Measurements from ENCODE around the gene NKAIN2.
"Not testable (repeated sequence)": the region's sequence is repeated elsewhere in the genome, so short reads cannot be mapped to it uniquely, and the experiment has no call there.

NKAIN2 gene

DNA sequence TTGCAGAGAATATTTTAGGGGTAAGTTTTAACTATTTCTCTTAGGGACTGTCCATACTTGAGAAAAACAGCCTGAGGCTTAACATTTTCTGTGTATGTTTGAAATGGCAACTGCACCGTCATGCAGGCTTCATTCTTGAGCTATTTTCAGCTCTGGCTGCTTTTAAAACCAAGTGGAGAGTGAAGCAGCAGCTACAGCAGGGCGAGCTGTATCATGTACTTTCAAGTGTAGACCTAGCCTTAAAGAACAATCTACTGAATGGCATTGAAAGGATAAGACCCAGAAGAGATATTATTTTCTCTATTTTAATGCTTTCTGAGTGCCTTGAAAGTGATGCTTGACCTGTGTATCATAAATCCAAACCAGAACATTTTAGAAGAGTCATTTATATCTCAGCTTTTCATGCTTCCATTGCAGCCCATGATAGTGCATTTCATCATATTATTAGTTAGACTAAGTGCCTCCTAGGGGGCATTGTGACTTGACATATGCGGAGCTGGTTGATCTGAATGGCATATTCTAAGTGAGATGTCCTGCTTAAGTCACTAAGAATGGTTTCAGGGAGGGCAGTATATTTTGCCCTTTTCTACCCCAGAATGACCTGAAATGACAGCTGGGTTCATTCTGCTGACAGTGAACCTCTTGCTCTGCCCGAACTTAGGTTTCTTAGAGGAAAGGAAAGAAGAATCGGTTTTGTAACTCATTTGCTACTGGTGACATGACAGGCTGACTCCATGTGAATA lies 85.3 kb downstream of the NKAIN2 start:
- in situ Hi-C loops (cut with MboI; ENCODE audit: low sequenced_read_pairs): no loop called here

- in situ Hi-C loops (cut with MboI; ENCODE audit: low sequenced_read_pairs): no loop called here
Measured at GRCh38 chr6:123895346-123895745, 91.7 kb downstream of the NKAIN2 start.

GRCh38 chr6:123895806-123896205 lies 92.1 kb downstream of the NKAIN2 start:
- in situ Hi-C loops (cut with MboI; ENCODE audit: low sequenced_read_pairs): no loop called here

DNA sequence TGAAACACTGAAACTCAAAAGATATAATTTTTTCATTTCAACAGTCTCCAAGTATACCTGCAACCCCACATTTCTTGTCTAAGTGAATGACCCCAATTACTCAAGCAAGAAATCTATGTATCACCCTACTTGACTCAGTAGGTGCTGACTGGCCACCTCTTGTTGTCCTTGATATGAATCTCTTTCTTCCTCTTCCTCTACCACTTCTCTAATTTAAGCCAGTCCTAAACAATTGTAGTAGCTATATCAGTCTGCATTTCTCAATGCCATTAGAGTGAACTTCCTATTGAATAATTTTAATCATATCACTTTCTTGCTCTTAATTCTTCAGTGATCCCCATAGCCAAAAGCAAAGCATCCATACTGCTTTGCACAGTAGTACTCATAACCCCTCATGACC lies 93.2 kb downstream of the NKAIN2 start:
- in situ Hi-C loops (cut with MboI; ENCODE audit: low sequenced_read_pairs): no loop called here

GRCh38 chr6:123897965-123898364 lies 94.3 kb downstream of the NKAIN2 start:
- in situ Hi-C loops (cut with MboI; ENCODE audit: low sequenced_read_pairs): no loop called here

DNA sequence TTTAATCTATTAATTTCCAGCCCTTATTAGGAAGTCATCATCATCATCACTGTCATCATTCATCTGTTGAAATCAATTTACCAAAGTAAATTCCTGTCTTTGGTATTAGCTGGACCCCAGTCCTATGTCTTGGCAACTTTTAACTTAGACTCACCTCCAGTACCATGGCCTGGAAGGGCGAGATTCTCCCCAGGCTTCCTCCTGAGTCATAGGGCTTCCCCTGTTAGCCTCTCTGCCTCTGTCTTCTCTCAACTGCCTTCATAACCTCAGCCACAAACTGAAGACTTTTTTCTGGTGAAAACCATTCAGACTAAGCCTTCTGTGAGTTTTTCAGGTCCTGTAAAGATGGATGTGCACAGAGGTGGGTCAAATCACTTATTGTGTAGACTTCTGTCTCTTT lies 95.0 kb downstream of the NKAIN2 start:
- in situ Hi-C loops (cut with MboI; ENCODE audit: low sequenced_read_pairs): no loop called here

DNA sequence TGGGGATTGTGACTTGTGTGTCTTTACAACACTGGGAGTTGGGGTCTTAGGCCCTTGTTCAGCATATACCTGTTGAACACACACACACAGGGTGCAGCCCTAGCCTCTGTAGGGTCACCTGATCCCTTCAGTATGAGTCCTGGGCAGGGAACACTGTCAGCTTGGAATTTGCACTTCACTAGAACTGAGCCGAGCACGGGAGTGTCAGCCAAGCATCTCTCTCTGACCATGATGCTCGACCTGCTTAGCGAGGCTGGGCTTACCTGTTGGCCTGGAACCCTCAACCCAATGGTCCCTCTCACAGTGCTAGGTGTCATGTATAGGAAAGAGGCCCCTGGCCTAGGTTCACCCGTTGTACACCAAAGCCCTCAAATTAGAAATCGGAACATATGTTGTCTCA lies 96.1 kb downstream of the NKAIN2 start:
- in situ Hi-C loops (cut with MboI; ENCODE audit: low sequenced_read_pairs): no loop called here

DNA sequence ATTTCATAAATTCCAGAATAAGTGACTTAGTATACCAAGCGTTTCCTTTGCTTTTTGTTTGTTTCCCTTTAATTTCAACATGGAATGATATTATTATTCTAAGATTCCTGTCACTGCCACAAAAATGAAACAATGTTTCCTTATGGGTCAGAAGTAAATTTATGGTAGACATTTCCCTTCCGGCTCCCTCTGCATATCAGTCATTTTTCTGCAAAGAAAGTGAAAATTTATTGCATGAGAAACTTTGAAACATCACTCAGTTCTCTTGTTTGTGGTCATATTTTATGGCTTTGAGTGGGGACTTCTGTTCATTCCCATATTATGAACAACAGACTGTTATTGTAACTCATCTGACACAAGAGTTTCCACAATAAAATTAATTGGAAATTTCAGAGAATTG lies 97.8 kb downstream of the NKAIN2 start:
- in situ Hi-C loops (cut with MboI; ENCODE audit: low sequenced_read_pairs): no loop called here

- in situ Hi-C loops (cut with MboI; ENCODE audit: low sequenced_read_pairs): no loop called here
Measured at GRCh38 chr6:123902738-123903313, 99.2 kb downstream of the NKAIN2 start.

DNA sequence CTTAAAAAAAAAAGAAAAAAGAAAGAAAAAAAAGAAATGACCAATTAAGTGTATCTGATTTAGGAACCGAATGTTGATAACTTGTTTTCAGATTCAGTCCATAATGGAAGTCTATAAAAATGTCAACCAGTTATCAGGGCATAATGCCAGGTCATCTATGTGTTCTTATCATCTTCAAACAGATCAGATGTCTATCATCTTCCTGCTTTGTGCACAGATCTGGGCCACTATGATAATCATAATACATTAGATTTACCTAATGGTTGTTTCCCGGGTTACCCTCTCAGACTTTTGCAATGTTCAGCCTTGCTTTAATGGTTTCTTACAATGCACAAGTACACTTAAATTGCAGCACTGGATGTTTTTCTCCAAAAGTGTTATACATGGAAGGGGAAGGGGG lies 100.6 kb downstream of the NKAIN2 start:
- in situ Hi-C loops (cut with MboI; ENCODE audit: low sequenced_read_pairs): no loop called here

DNA sequence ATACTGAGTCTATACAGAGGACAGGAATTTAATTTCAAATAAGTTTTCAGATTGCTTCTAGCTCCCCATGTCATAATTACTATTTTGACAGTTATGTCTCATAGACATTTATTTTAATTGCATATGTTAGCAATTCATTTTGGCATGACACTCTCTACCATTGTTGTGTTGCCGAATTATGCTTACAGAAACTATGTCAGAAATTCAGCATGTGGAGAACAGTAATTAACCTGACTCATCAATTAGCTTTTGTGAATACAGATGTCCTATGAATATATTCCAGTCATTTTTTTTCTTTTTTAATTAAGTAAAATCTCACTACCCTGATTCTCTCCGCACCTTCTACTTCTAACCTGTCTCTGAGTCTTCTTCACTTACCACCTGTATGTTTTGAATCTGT lies 105.1 kb downstream of the NKAIN2 start:
- in situ Hi-C loops (cut with MboI; ENCODE audit: low sequenced_read_pairs): no loop called here

DNA sequence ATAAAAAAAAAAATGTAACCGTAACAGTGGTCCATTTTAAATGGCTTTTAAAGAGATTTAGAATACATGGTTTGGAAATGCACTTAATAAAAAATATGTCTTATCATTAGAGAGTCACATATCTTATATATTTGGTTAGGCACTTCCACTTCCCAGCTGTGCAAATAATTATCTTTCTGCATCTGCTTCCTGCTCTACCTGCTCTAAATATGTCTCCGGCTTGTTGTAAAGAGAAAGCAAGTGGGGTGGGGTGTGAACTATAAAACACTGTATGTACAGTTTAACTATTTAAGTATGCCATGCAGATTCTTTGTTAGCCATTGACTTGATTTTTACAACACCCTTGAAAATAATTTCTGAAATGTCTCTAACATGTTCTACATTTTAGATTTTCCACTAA lies 106.3 kb downstream of the NKAIN2 start:
- in situ Hi-C loops (cut with MboI; ENCODE audit: low sequenced_read_pairs): no loop called here

- in situ Hi-C loops (cut with MboI; ENCODE audit: low sequenced_read_pairs): no loop called here
Measured at GRCh38 chr6:123913863-123914262, 110.2 kb downstream of the NKAIN2 start.

DNA sequence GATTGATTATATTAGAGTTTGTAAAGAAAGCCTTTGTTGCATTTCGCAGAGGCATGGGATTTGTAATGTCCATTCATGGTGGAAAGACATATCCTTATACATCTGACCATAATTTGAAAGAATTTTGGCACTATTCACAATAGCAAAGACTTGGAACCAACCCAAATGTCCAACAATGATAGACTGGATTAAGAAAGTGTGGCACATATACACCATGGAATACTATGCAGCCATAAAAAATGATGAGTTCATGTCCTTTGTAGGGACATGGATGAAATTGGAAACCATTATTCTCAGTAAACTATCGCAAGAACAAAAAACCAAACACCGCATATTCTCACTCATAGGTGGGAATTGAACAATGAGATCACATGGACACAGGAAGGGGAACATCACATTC lies 119.7 kb downstream of the NKAIN2 start:
- in situ Hi-C loops (cut with MboI; ENCODE audit: low sequenced_read_pairs): not testable (repeated sequence)

DNA sequence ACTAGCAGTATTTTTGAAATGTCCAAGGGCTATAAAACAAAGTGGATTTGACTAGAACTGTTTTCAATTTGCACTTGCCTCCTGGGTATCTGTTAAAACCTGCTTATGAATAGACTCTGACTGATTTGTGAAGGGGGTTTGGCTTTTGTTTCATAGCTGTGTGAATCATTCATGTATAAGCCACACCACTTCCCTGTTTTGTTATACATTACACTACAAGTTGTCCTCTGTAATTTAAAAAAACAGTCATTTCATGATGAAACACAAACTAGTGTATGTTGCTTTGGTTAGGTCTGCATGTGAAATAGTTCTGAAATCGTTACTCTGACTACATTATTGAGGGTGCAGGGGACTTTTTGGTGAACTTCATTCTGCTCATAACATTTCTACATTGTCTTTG lies 121.7 kb downstream of the NKAIN2 start:
- in situ Hi-C loops (cut with MboI; ENCODE audit: low sequenced_read_pairs): no loop called here

GRCh38 chr6:123925842-123926399 lies 122.3 kb downstream of the NKAIN2 start:
- in situ Hi-C loops (cut with MboI; ENCODE audit: low sequenced_read_pairs): no loop called here

- in situ Hi-C loops (cut with MboI; ENCODE audit: low sequenced_read_pairs): no loop called here
Measured at GRCh38 chr6:123928529-123928928, 124.9 kb downstream of the NKAIN2 start.

DNA sequence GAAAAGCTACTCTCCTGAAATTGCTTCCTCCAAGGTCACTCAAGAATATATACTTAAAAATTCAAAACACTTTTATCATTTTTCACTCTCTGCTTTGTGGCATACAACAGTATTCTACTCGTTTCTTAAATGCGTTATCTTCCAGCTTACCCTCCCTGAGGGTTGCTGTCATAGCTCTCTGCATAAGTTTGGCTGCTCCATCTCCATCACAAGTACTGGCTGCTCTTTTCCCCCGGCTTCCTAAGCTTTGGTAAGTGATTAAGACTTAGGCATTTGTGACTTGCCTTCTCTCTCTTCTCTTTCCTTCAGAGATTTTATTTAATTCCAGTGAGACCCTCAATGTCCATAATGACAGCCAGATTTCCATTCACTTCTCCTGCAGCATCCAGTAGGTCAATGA lies 128.3 kb downstream of the NKAIN2 start:
- in situ Hi-C loops (cut with MboI; ENCODE audit: low sequenced_read_pairs): no loop called here

DNA sequence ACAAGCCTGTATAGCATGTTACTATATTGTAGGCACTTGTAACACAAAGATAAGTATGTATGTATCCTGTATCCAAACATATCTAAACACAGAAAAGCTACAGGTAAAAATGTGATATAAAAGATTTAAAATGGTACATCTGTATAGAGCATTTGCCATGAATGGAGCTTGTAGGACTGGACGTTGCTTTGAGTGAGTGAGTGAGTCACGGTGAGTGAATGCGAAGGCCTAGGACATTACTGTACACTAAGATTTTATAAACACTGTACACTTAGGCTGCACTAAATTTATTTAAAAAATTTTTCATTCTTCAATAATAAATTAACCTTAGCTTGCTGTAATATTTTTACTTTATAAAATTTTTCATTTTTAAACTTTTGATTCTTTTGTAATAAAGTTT lies 136.9 kb downstream of the NKAIN2 start:
- in situ Hi-C loops (cut with MboI; ENCODE audit: low sequenced_read_pairs): no loop called here

GRCh38 chr6:123941855-123942254 lies 138.2 kb downstream of the NKAIN2 start:
- in situ Hi-C loops (cut with MboI; ENCODE audit: low sequenced_read_pairs): no loop called here

DNA sequence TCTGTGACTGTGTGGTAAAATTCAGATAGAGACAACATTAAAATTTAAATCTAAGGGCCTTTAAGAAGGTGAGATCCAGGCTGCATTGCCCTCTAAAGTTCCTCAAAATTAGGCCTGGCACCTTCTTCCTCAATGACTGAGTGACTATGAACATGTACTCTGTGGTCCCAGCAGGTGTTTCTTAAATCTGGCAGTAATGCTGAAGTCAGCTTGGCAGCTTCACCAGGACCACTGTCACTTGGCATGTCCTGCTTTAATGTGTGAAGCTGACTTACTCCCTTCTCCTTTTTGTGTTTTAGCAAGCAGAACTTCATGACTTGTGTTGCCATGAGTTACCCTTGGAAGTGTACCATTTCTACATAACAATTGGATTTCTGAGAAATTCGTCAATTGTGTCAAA lies 141.7 kb downstream of the NKAIN2 start:
- in situ Hi-C loops (cut with MboI; ENCODE audit: low sequenced_read_pairs): no loop called here

DNA sequence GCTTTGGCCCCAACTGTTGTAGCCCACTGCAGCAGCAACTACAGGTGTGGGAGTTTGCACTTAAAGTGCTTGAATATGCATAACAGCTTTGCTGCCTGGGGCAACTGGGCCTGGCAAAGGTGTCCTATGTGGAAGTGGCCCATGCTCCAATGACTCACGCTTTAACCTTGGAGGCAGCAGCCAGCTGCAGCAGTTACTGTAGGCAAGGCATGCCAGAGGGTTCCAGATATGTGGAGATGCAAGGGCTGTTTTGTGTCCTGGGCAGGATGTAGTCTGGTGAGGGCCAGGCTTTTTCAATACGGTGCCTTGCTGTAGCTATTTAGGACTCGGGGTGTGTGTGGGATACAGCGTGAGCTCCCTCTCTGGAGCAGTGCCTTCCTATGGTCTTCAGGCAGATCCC lies 150.3 kb downstream of the NKAIN2 start:
- in situ Hi-C loops (cut with MboI; ENCODE audit: low sequenced_read_pairs): no loop called here
